Activated CD4-positive, alpha-beta T cell treated with anti-CD3 and anti-CD28 coated beads for 48 hours (primary cell): Measurements from ENCODE around the gene FKRP.
"Not testable (repeated sequence)": the region's sequence is repeated elsewhere in the genome, so short reads cannot be mapped to it uniquely, and the experiment has no call there.

Experiments
- DNase-seq: peaks from one replicate; pipeline ENCODE4 v3.0.0-alpha.2; 2020

The FKRP gene

DNA sequence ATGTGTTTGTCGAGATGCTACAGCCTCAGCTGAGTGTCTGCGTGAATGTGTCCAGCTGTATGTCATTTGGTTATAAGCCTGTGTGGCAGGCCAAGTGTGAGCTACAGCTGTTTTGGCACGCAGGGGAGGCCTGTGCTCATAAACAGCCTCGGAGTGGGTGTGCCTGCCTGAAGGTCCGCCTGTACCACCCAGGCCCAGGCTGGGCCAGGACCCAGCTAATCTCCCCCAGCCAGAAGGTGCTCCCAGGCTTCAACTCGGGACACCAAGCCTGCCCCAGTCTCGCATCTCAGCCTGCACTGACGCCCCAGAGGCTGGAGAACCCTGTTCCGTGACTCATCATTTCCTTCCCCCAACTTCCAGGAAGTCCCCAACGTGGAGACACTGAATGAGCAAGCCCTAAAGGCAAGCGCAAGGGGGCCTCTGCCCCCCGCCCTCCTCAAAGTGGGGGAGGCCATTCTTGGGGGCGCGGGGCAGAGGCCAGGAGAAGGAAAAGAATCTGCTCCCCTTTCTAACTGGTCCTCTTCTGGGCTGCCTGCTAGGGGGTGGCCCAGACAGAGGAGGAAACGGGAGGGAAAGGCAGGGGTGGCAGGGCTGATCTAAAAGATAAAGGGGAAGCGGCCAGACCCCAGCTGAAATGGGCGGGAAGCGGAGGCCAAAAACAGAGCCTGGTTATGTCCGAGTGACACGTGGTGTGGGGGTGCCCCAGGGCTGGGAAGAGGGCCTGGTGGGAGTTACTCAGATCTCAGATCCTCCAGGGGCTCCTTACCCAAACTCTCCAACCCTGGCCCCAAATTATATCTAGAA is 40.6 kb downstream of the FKRP start:
- peak; percentile 88 for DNase-seq

DNA sequence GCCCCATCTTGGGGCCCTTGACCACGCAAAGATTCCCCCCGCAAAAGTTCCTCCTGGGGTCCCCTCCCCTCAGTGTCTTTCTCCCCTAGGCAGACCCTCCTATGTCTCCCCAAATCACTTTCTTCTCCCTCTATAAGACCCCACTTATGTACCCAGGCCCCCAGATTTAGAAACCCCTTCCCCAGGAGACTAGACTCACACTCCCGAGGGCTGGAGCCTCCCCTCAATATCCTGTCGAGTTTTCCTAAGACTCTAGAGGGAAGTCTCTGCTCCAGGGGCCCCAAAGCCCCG is 41.1 kb downstream of the FKRP start:
- no peak for DNase-seq

DNA sequence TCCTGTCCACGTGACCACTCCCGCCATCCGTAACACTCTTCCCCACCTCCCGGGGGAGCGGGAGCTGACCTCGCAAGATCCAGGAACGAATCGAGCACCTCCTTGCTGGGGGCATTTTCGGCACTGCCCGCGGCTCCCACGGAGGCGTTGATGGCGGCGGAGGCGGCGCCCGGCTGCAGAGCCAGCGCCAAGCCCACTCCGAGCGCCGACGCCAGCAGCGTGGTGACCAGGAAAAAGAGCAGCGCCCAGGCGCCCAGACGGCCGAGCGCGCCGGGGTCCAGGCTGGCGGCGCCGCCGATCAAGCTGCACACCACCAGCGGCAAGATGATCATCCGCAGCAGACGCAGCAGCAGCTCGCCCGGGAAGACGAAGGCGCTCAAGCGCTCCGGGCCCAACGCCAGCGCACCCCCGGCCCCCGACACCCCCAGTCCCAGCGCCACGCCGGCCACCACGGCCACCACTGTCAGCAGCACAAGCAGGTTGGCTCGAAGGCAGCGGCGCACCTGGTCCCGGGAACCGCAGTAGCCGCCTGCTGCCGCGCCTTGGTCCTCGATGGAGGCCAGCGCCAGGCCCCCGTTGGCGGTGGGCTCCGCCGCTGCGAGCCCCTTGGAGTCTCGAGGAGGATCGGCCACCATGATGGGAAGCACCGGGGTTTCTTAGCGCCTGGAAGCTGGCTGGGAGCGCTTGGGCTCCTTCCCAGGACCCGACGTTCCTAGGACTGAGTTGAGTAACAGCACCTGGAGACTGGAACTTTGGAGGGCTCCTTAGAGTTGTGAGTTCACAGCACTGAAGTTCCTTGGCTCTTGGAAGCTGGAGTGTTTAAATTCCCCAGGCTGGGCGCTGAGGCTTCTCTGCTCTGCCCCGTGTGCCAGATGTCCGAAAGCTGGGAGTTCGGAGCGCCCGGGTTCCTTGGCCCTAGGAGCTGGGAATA is 41.7 kb downstream of the FKRP start:
- peak; percentile 62 for DNase-seq

DNA sequence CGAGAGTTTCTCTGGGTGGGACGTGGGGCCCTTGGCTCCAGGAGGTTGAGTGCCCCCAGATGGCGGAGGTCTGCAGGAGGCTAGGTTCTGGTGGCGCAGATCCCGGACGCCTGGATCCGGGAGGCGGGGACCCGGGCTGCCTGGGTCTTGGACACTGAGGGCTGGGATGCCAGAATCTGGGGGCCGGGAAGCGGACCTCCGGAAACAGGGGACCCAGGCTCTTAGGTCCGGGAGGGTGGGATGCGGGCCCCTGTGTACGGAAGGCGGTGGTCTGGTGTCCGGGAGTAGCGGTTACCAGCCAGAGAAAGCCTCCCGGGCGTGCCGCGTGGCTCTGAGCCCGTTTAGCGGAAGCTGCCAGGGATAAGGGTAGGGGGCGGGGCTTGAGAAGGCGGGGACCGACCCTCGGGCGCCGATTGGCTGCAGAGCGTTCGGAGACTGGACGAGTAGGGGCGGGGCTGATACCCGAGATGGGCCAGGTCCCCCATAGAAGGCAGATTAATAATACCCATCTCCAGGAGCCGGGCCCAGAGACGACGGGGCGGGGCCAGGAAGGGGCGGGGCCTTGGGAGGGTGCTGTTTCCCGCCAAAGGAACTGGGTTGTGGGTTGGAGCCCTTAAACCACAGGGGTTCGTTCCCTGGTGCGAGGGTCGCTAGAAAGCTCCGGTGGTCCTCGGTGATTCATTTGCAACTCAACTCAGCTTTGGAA is 42.6 kb downstream of the FKRP start, which contains the start of gene SLC1A5:
Gene SLC1A5, minus strand, starts transcription at position 333 of the 706 bp plus-strand sequence. CDS start 629 bp downstream, outside the sequence.
- peak; percentile 100 for DNase-seq

DNA sequence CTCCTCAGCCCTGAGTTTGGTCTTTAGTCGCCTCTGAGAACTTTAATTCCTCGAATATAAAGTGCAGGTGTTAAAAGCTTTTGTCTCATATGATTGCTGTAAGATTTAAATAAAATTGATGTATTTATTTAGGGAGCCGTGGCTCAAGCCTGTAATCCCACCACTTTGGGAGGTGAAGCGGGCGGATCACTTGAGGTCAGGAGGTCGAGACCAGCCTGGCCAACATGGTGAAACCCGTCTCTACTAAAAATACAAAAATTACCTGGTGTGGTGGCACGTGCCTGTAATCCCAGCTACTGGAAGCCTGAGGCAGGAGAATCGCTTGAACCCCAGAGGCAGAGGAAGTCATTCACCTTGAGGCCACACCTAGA is 43.1 kb downstream of the FKRP start:
- DNase-seq, result no peak

DNA sequence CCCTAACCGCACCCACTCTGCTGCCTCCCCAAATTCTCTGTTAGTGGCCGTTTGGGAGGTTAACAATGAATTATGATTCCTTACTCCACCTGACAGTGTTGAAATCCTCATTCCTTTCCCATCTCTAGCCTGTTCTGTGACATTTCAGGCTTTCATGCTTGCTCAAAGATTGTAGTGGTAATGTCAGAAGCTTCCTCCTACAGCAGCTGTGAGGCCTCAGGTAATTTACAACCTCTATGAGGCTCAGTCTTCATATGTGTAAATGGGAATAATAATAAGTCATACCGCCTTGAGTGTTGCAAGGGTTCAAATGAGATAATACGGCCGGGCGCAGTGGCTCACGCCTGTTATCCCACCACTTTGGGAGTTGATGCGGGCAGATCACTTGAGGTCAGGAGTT is 43.5 kb downstream of the FKRP start:
- no peak for DNase-seq

DNA sequence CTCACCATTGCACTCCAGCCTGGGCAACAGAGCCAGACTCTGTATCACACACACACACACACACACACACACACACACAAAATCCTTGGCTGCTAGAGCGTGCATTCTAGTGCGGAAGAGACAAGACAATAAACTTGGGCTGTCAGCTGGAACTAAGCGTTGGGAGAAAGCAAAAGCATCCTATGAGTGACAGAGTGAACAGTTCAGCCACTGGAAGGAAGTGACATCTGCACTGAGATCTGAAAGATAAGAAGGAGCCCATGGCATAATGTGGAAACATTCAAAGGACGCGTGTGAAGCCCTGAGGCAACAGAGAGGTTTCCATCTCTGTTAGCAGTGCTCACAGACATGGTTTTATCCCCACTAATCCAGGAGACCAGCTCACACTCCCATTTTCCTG is 46.1 kb downstream of the FKRP start:
- DNase-seq, result no peak

DNA sequence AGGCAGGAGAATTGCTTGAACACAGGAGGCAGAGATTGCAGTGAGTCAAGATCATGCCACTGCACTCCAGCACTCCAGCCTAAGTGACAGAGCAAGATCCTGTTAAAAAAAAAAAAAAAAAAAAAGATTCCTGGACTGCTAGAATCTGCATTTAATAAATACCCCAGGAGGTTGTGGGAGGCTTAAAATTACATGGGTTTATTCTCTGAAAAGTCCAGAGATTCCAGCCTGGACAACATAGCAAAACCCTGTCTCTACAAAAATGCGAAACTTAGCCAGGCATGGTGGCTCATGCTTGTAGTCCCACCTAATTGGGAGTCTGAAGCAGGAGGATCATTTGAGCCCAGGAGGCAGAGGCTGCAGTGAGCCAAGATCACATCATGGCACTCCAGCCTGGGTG is 52.0 kb downstream of the FKRP start:
- DNase-seq, result no peak

DNA sequence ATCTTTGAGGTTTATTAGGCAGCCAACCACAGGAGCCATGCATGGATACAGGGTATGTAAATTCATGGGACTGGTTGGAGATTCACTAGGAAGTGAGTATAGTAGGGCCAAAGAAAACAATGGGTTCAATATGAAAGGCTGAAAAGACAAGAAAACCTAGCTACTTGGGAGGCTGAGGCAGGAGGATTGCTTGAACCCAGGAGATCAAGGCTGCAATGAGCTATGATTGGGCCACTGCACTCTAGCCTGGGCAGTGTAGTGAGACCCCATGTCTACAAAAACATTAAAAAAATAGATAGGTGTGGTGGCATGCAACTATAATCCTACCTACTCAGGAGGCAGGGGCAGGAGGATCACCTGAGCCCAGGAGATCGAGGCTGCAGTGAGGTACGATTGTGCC is 52.9 kb downstream of the FKRP start:
- DNase-seq, result no peak

DNA sequence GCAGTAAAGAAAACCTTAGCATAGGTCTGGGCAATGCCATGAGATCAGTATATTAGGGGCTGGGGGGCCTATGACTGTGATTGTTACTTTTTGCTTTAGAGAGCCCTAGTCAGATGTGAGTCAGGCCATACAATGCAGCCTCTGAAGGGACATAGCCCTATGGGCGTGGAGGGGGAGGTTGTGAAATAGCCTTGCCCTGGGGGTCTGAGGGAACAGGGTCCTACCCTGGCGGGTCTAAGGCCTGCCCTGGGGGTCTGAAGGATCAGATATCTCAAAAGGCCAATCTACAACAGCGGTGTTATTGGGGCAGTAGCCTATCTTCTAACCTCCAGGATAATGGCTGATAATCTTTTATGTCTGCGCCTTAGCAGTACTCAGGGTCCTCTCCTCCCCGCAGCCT is 56.3 kb downstream of the FKRP start:
- DNase-seq, result no peak

DNA sequence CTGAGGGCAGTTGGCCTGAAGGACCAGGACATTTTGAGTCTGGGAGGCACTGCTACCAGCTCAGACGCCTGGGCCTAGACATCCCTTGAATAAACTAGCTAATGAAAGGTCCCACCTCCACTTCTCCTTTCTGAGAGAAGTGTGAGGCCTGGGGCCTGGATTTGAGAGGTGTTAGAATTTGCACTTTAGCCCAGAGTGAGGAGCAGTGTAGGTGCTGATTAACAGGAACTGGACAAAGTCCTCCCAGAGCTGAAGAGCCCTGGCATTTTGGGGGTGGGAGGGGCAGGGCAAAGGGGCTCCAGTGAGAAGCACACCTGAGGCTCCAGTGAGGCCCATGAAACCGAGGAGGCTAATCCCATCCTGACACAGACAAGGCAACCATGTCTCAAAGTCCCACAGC is 57.7 kb downstream of the FKRP start:
- DNase-seq, result no peak

DNA sequence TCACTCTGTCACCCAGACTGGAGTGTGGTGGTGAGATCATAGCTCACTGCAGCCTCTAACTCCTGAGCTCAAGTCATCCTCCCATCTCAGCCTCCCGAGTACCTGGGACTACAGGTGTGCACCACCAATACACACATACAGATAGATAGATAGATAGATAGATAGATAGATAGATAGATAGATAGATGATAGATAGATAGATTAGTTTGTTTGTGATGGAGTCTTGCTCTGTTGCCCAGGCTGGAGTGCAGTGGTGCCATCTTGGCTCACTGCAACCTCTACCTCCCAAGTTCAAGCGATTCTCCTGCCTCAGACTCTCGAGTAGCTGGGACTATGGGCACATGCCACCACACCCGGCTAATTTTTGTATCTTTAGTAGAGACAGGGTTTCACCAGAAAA is 58.6 kb downstream of the FKRP start:
- not testable (repeated sequence) for DNase-seq

DNA sequence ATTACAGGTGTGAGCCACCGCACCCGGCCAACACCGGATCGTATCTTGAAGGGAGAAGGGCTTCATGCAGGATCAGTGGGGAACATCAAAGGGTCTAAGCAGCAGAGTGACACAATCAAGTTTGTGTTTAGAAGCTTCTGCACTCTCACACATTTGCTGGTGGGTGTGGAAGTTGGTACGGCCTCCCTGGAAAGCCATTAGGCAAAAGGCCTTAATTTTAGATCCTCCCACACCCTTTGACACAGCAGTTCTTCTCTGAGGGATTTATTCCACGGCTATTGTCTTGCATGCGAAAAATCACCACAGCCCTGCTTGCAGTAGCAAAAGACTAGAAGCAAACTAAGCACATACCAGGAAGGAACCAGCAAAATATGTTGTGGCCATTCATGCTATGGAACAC is 60.8 kb downstream of the FKRP start:
- no peak for DNase-seq
